K562 (cell line): ENCODE results near the gene TRIM3. TPM values are rescaled to one million over a fixed set of nuclear protein-coding genes. Genes with fewer than 3 reads are reported as not detected.
A peak's percentile ranks its signal among the peaks of the same experiment; 100 is the strongest.
"Not testable (repeated sequence)": the region's sequence is repeated elsewhere in the genome, so short reads cannot be mapped to it uniquely, and the experiment has no call there.

Experiments used
- ATAC-seq: fragments of 200-7000 bp; cut with Tn5 transposase; 3 replicates; pipeline ENCODE4 v1.9.1; 2020; ENCODE audit warnings: moderate library complexity
- BruUV-seq: library from RNA; stranded (reverse); fragments of 400-500 nt; replicated peaks from 2 replicates; lab custom pipeline; 2021; lab: Mats Ljungman, UMichigan
- CTCF ChIA-PET: fragments of 300-600 bp; formaldehyde crosslinking; extraction: SDS; loops from one replicate; lab custom pipeline; 2021; ENCODE audit warnings: low intra/inter-chr PET ratio; lab: Yijun Ruan, JAX
- POLR2A ChIA-PET: fragments of 300-600, 350-650 bp; sonication (Branson Sonifier 250); formaldehyde crosslinking; extraction: SDS; loops from one replicate; lab custom pipeline; 2021; ENCODE audit warnings: antibody characterized with exemption, inconsistent platforms; lab: Yijun Ruan, JAX
- DNase-seq, 4 experiments: peaks; one replicate each; pipeline versions ENCODE4 v3.0.0 to v3.0.0-alpha.2; 2011 to 2018; ENCODE audit warnings: low spot score in 3 of 4, mixed read lengths in 3 of 4; ENCODE audit errors: extremely low read depth in 1 of 4
- FAIRE-seq: peaks from 2 replicates; lab custom pipeline; 2011; peaks lifted over from hg19 to GRCh38; lab: Jason Lieb, UNC
- H2AFZ ChIP-seq: 2 replicates; pipeline ENCODE4 v1.6.0; 2011; ENCODE audit warnings: low read depth, low read length, control low read depth, inconsistent platforms
- H3K27ac ChIP-seq: fragments of 200-600 bp; 3 replicates; pipeline ENCODE4 v1.8.0; 2011; ENCODE audit warnings: low read depth, mild to moderate bottlenecking, control low read depth, inconsistent platforms, low read length, moderate library complexity, mixed read lengths; ENCODE audit errors: extremely low read depth
- H3K27me3 ChIP-seq, 2 experiments: fragments of 300-600 bp in 1 of 2; 2 replicates in 1 of 2; 3 replicates in 1 of 2; pipeline versions ENCODE4 v1.6.0 to v1.8.0; 2011; ENCODE audit warnings: inconsistent platforms in 2 of 2, low read length in 2 of 2, mild to moderate bottlenecking in 1 of 2, mixed read lengths in 1 of 2, moderate library complexity in 1 of 2; ENCODE audit not compliant: control insufficient read depth in 2 of 2, insufficient read depth in 2 of 2
- H3K36me3 ChIP-seq: fragments of 300-600 bp; 3 replicates; pipeline ENCODE4 v1.8.0; 2011; ENCODE audit warnings: mild to moderate bottlenecking, low read length, inconsistent platforms; ENCODE audit not compliant: control insufficient read depth, insufficient read depth
- H3K4me1 ChIP-seq, 2 experiments: fragments of 200-600 bp in 1 of 2; replicated peaks in 1 of 2; 2 replicates in 1 of 2; 3 replicates in 1 of 2; pipeline versions ENCODE4 v1.5.1 to v1.8.0; 2011; ENCODE audit warnings: inconsistent platforms in 2 of 2, low read length in 2 of 2, mild to moderate bottlenecking in 1 of 2, mixed read lengths in 1 of 2, moderate library complexity in 1 of 2; ENCODE audit not compliant: control insufficient read depth in 2 of 2, insufficient read depth in 2 of 2
- H3K4me2 ChIP-seq: 2 replicates; pipeline ENCODE4 v1.6.1; 2011; ENCODE audit warnings: low read length, control low read depth, inconsistent platforms, mixed read lengths; ENCODE audit not compliant: insufficient read depth
- H3K4me3 ChIP-seq: fragments of 200-600 bp; sonication (generic), shearing (Covaris generic); 2 replicates; pipeline ENCODE4 v1.5.1; 2016; ENCODE audit warnings: control low read depth, inconsistent platforms
- H3K79me2 ChIP-seq: fragments of 200-600 bp; 3 replicates; pipeline ENCODE4 v1.8.0; 2011; ENCODE audit warnings: low read length, inconsistent platforms; ENCODE audit not compliant: control insufficient read depth, insufficient read depth
- H3K9ac ChIP-seq, 2 experiments: 2 replicates each; pipeline versions ENCODE4 v1.6.0 to v1.6.1; 2011; ENCODE audit warnings: low read depth in 2 of 2, low read length in 2 of 2, control low read depth in 1 of 2, inconsistent platforms in 1 of 2, mild to moderate bottlenecking in 1 of 2, mixed read lengths in 1 of 2; ENCODE audit not compliant: insufficient read depth in 1 of 2
- H3K9me1 ChIP-seq: one replicate; pipeline ENCODE4 v1.6.0; 2011; ENCODE audit warnings: inconsistent platforms, mild to moderate bottlenecking, low read length, moderate library complexity; ENCODE audit not compliant: control insufficient read depth, insufficient read depth
- H3K9me3 ChIP-seq: replicated peaks from 2 replicates; pipeline ENCODE4 v1.5.1; 2011; ENCODE audit warnings: low read depth, low read length, inconsistent platforms; ENCODE audit not compliant: control insufficient read depth, insufficient read depth
- H4K20me1 ChIP-seq: replicated peaks from 2 replicates; pipeline ENCODE4 v1.6.1; 2011; ENCODE audit warnings: low read length, inconsistent platforms, mixed read lengths; ENCODE audit not compliant: control insufficient read depth, insufficient read depth
- AFF1 ChIP-seq, 2 experiments: fragments of 450-650 bp; IDR thresholded peaks; 2 replicates each; pipeline ENCODE4 v1.6.1; 2018; ENCODE audit warnings: mild to moderate bottlenecking in 2 of 2, low read depth in 1 of 2; ENCODE audit not compliant: partially characterized antibody in 2 of 2
- CREBBP ChIP-seq: IDR thresholded peaks from one replicate; pipeline ENCODE4 v1.6.1; 2012; ENCODE audit warnings: low read depth, mild to moderate bottlenecking, control low read depth, inconsistent platforms, low read length
- WGBS: fragments of 100-300 bp; shearing (Covaris generic); methylation state at CpG from one replicate; pipeline ENCODE4 v1.1.6; 2016; ENCODE audit warnings: low coverage, mixed read lengths; ENCODE audit not compliant: insufficient coverage; ENCODE audit errors: missing lambda C conversion rate; 5-methylcytosine and 5-hydroxymethylcytosine counted together
- in situ Hi-C: fragments of 300-500 bp; cut with MboI; formaldehyde crosslinking; loops from 4 replicates; pipeline ENCODE4 v1.15.0; 2018; ENCODE audit warnings: inconsistent platforms, mixed read lengths
- intact Hi-C: fragments of 100-400 bp; cut with micrococcal nuclease; formaldehyde crosslinking; loops from 2 replicates; pipeline ENCODE4 v1.14.2; 2022
- polyA plus RNA-seq, 8 experiments: library from polyadenylated mRNA; depleted of rRNA in 4 of 8; stranded (reverse) in 5 of 8; unstranded in 3 of 8; fragments of >200 nt; fragmentation: Nextera tagmentation in 2 of 8; fragmentation: Illumina TruSeq in 1 of 8; extraction: Ambion mirVana in 2 of 8; extraction: Trizol in 1 of 8; gene quantifications; 2 replicates each; pipeline versions ENCODE4 v1.2.1 to v1.2.3, GENCODE V29; 2011 to 2014; ENCODE audit warnings: inconsistent platforms in 1 of 8, missing spikeins in 1 of 8
- total RNA-seq, 7 experiments: library from RNA; depleted of rRNA in 6 of 7; stranded (reverse); fragments of >200 nt in 6 of 7; fragmentation: Illumina TruSeq in 2 of 7; extraction: Trizol in 2 of 7; gene quantifications; 2 replicates each; pipeline versions ENCODE4 v1.2.1 to v1.2.3, GENCODE V29; 2011 to 2021; ENCODE audit warnings: low replicate concordance in 1 of 7

The TRIM3 gene
- total and polyA plus RNA-seq, 9 of the 15 experiments (the other 6 are each of a cell fraction or from before 2014, with no cell fraction given), result 0.45 to 9.2 (median 4.7) TPM

GRCh38 chr11:6523253-6523652 is 49.5 kb upstream of the TRIM3 start (continued):
- TF ChIP-seq CREBBP, result no peak

- H3K4me2 ChIP-seq, ATAC-seq, H3K36me3 ChIP-seq, H3K4me3 ChIP-seq, CTCF ChIA-PET, H3K79me2 ChIP-seq, H3K9me3 ChIP-seq, intact Hi-C loops, DNase-seq, H3K27me3 ChIP-seq, in situ Hi-C loops, H3K27ac ChIP-seq, H2AFZ ChIP-seq, FAIRE-seq, H4K20me1 ChIP-seq, H3K9ac ChIP-seq, BruUV-seq, H3K9me1 ChIP-seq, H3K4me1 ChIP-seq: not testable (repeated sequence)
- TF ChIP-seq AFF1 (IDR thresholded peaks at IDR 0.05; ENCODE audit: low read depth in 1 of 2, partially characterized antibody in 2 of 2), result peak in 1 of 2 experiments; percentile 93
- POLR2A ChIA-PET, result interaction anchor here (1.2 kb wide), 1 partner anchor 17 kb away, joined by 4 read pairs; no protein-coding TSS in a partner anchor
- WGBS, result 80% methylated on average over 3 of the region's 3 CpGs
Observed at GRCh38 chr11:6521946-6522345, 48.2 kb upstream of the TRIM3 start.
